NCI-H2107 (cell line): Measurements from ENCODE around the gene GSX2.

Experiments
- DNase-seq: peaks from one replicate; lab custom pipeline; 2025; lab: John Stamatoyannopoulos, UW

Gene GSX2

GRCh38 chr4:54077812-54078211, 22.2 kb upstream of the GSX2 start:
- no peak for DNase-seq

GRCh38 chr4:54082168-54082567, 17.8 kb upstream of the GSX2 start:
- DNase-seq = no peak

GRCh38 chr4:54085284-54085683, 14.7 kb upstream of the GSX2 start:
- DNase-seq = no peak

DNA sequence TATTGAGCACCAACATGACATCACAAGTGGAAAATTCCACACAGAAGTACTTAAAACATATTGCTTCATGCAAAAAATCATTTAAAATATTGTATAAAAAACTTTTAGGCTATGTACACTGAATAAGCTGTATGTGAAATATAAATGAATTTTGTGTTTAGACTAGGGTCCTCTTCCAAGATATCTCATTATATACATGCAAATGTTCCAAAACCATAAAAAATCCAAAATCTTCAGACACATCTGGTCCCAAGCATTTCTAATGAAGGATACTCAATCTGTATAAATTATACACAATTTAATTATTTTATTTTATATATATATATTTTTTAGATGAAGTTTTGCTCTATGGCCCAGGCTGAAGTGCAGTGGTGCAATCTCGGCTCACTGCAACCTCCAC, 10.1 kb upstream of the GSX2 start:
- DNase-seq = no peak

DNA sequence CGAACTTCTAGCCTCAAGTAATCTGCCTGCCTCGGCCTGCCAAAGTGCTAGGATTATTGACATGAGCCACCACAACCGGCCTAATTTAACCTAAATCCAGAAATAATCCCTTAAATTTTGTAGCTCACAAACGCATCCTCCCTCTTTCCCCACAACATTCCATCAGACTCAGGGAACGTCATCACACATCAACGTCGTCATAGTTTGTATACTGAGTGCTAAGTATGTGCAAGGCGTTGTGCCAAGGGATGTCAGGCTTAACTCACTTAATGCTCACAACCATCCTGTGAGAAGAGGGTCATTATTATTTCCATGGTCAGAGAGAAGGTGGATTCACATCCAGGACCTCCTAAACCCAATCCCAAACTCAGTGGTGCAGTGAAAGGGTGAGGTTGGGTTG, 9.6 kb upstream of the GSX2 start:
- DNase-seq = no peak

DNA sequence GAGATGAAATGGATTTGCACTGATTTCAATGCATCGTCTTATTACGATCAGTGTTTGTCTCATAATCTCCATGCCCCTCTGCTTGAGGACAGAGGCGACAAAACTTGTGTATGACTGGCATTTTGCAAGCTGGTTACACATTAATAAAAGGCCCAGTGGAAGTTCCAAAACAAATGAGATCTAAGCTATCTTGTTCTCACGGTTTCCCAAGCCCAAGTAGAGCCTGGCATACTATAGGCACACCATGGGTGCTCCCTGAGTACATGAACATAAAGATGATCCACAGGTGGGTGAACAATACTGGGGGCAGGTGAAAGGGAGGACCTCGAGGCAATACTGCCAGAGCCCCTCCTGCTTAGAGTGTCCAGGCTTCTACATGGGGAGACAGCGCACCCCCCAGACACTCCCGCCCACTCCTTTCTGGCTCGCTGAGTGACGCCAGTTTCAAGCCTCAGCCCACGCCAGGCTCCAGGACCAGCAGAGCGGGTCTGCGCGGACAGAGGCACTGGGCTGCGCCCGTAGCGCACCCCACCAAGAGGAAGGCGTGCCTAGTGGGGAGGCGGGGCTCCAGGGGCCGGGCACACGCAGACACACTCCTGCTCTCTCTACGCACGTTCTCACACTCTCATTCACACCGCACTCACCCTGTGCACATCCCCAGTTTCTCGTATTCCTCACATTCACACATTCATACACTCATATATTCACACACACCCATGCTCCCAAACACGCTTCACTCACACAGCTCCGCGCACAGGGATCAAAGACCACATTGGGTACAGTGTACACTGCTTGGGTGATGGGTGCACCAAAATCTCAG, 8.9 kb upstream of the GSX2 start:
- no peak for DNase-seq

GRCh38 chr4:54091637-54092404, 8.1 kb upstream of the GSX2 start:
- DNase-seq = no peak

DNA sequence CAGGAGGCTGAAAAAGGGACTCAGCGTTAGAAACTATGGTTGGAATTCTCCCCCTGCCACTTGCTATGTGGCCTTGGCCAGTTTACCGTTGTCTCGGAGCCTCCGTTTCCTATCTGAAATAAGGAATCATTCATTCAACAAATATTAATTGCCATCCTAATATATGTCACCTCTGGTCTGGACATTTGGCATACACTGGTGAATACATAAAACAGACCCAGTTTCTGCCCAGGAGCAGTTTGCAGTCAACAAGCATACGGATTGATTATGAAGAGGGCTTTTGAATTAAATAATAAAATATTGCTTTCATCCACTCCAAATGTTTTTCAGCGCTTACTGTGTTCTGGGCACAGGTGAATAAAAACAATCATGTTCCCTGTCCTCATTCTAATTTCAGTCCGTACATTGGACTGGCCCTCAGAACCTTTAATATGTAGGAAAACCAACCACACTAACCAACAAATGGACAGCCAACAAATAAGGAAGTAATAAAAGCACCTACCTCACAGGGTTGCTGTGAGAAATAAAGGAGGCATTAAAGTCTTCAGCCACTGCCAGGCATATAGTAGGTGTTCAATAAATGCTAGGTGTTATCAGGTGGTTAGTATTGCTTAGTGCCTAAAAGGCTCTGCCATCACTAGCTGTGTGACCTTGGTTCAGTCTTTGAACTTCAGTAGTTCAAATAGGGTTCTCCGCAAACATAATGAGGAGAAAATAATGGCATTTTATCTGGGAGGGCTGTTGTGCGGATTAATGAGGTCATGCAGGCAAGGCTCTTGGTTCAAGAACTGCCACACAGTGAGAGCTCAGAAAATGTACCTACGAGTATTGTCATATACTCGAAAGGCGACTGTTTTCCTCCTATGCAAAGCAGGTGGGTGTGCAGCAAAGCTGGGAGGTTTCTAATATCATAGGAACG, 7.3 kb upstream of the GSX2 start:
- no peak for DNase-seq

DNA sequence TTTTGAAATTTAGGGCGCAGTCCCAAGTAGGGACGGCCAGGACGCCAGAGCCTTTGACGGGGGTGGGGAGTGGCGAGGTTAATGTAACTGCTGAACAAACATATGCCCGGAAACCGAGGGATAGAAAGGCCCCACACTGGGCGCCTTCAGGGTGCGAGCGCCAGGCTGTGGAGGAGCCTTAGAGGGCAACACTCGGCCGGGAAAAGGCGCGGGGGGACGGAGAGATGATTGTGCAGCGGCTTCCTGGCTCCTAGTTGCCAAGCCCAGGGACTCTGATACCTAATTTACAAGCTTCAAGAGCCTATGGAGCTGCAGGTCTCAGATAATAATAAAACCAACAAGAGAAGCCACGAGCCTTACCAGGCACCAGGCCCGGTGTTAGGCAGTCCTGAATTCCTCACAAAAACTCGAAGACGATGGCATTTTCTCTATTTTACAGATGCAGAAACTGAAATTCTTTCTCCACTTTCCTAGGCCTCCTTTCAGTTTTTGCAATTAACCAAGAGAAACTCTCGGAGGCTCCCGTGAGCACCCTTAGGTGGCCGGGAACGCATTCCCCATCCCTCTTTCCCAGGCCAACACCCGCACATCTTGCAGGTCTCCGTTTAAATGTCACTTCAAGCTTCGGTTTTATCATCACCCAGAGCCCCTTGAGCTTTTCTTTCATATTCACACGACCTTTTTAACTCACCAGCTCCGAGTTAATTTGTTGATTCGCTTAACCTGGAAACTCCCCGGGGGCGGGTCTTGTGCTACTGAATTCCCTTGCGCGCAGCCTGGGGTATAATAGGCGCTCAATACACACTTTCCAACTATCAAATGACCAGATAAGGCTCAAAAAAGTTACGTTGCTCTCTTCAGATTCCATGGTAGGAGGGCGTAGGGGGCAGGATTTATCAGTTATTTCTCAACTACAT, 6.4 kb upstream of the GSX2 start:
- no peak for DNase-seq

DNA sequence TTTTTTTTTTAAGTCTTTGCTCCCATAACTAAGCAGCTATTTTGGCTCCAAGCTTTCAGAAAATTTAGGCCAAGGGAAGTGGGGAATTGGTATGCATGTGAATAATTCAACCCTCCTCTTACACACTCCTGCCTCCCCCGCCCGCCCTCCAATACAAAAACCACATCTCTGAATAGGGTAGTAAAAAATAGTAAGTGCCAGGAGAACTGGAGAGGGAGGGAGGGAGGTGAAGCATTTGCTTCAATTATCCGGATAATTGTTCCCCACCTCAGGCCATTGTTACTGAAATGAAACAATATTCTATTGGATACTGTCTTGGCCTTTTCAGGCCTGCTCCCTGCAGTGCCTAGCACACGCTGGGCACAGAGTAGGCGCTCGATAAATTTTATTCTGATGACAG, 5.5 kb upstream of the GSX2 start:
- no peak for DNase-seq

- DNase-seq = no peak
Measured at GRCh38 chr4:54095110-54095825, 4.7 kb upstream of the GSX2 start.

DNA sequence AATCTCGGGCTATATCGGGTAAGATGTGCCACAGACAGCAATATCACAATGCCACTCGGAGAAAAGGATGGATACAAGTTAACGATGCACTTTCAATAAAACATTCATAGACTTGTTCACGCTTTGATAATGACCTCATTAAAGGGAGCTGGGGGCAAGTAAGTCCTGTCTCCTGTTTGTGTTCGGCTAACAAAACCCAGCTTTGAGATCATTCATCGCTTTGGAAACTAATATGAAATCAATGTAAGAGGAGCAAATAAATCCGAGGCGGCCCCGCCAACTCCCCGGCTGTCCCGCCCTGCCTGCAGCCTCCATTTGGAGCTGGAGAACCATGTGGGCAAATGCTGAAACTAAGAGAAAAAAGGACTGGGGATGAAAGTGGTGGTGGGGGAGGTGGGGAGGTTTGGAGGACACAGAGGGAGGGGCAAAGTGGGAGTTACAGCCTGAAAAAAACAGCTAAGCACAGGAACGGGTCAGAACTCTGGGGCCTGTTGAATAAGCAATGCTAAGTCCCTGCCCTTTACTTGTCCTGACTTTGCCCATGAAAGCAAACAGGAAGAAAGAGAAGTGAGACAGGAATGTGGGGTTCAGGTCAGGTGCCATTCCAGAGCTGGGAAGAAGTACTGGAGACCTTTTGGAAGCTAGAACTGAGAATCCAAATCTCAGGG, 3.5 kb upstream of the GSX2 start:
- no peak for DNase-seq

DNA sequence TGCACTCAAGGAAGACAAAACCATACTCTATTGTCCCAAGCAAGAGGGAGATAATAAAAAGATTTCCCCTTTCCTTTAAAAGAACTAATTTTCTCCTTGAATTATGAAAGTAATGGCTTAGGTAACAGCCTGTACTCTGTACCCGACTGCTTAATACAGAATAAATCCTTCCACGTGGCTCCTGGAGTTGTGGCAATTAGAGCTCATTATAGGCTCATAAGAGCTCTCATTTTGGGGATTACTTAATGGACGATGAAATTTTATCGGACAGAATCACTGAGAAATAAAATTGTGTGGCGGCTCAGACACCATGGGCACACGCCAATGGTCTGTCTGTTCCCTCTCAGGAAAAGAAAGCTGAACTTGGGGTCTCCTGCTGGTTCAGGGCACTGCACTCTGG, 2.8 kb upstream of the GSX2 start:
- DNase-seq = no peak

DNA sequence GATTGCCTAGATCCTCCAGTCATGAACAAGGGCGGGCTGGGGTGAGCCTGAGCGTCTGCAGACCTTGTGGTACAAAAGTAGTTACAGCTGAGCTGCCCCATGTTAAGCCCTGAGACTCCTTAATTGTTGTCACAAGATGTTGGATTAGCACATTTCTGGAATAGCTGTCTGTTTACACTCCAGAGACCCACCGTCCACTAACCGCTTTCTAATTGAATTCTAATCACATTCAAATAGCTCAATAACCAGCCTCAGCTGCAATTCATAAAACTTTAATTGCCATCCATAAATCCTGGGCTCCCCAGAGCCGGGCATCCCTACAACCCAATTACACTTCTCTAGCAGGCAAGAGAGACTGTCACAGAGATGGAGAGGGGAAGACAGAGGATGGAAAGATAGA, 1.6 kb upstream of the GSX2 start:
- DNase-seq = no peak

- DNase-seq = no peak
Measured at GRCh38 chr4:54099287-54099747, 646 bp upstream of the GSX2 start.

GRCh38 chr4:54100595-54101189, 729 bp downstream of the GSX2 start:
- no peak for DNase-seq

- no peak for DNase-seq
Measured at GRCh38 chr4:54101190-54102041, 1.5 kb downstream of the GSX2 start.

DNA sequence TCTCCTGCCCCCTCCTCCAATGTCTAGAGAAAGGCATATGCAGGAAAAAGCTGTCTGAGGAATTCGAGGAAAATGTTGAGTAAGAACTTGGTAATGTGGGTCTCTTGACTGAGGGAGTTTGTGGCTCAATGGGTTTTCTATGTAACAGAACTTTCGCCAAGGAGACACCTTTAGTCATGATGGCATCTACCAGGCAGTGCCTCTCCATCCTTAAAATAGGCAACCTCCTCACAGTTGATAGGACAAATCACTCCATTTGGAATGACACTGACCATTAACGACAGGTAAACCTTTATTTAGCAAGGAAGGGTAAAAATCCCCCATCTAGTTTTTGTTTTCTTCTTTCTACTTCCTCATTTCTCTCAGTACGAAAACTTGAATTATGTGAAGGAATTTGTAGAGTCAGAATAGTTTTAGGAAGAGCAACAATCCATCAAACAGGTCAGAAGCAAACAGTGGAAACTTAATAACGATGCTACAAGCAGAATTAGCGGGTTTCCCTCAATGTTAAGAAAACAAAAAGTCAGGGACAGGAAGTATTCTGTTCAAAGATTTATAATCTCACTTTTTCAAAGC, 2.7 kb downstream of the GSX2 start:
- DNase-seq = no peak
